Fibroblast of skin of scalp (primary cell): ENCODE results near the gene PTPN21.

ENCODE experiments used
- DNase-seq: peaks from one replicate; pipeline ENCODE4 v3.0.0-alpha.2; 2013

The PTPN21 gene

GRCh38 chr14:88503754-88504406 is 50.9 kb downstream of the PTPN21 start:
- DNase-seq: no peak

GRCh38 chr14:88502740-88503139 is 52.1 kb downstream of the PTPN21 start:
- DNase-seq: no peak

- DNase-seq: no peak
These were observed 54.2 kb downstream of the PTPN21 start for GRCh38 chr14:88500611-88501010.

GRCh38 chr14:88499225-88499624 is 55.6 kb downstream of the PTPN21 start:
- DNase-seq: no peak

- no peak for DNase-seq
These were observed 58.4 kb downstream of the PTPN21 start for GRCh38 chr14:88496414-88496813.

- no peak for DNase-seq
These were observed 61.2 kb downstream of the PTPN21 start for GRCh38 chr14:88493392-88494185.

- DNase-seq: peak; percentile 71
These were observed 62.3 kb downstream of the PTPN21 start for GRCh38 chr14:88492272-88493089.

- DNase-seq: no peak
These were observed 64.6 kb downstream of the PTPN21 start for GRCh38 chr14:88490168-88490567.

- DNase-seq: no peak
These were observed 65.9 kb downstream of the PTPN21 start for GRCh38 chr14:88488897-88489296.

GRCh38 chr14:88488081-88488480 is 66.7 kb downstream of the PTPN21 start:
- no peak for DNase-seq

GRCh38 chr14:88482524-88482923 is 72.3 kb downstream of the PTPN21 start:
- no peak for DNase-seq

- no peak for DNase-seq
These were observed 73.0 kb downstream of the PTPN21 start for GRCh38 chr14:88481794-88482193.

GRCh38 chr14:88481059-88481458 is 73.7 kb downstream of the PTPN21 start:
- no peak for DNase-seq

- DNase-seq: no peak
These were observed 75.2 kb downstream of the PTPN21 start for GRCh38 chr14:88479574-88479987.

GRCh38 chr14:88478931-88479330 is 75.9 kb downstream of the PTPN21 start:
- no peak for DNase-seq

GRCh38 chr14:88477513-88478250 is 77.1 kb downstream of the PTPN21 start:
- no peak for DNase-seq

GRCh38 chr14:88476825-88477224 is 78.0 kb downstream of the PTPN21 start:
- no peak for DNase-seq

GRCh38 chr14:88476214-88476774 is 78.5 kb downstream of the PTPN21 start:
- no peak for DNase-seq

- DNase-seq: no peak
These were observed 81.0 kb downstream of the PTPN21 start for GRCh38 chr14:88473791-88474190.

GRCh38 chr14:88470542-88471440 is 84.0 kb downstream of the PTPN21 start:
- peak; percentile 13 for DNase-seq

GRCh38 chr14:88468406-88468805 is 86.4 kb downstream of the PTPN21 start:
- DNase-seq: peak; percentile 57
